Measurements from ENCODE around the gene PTBP1. TPM values are rescaled to one million over a fixed set of nuclear protein-coding genes. Genes with fewer than 3 reads are reported as not detected.

PTBP1 gene
- total RNA-seq, 4 donors from 2014 or later, result 139 to 167 (median 156) TPM

DNA sequence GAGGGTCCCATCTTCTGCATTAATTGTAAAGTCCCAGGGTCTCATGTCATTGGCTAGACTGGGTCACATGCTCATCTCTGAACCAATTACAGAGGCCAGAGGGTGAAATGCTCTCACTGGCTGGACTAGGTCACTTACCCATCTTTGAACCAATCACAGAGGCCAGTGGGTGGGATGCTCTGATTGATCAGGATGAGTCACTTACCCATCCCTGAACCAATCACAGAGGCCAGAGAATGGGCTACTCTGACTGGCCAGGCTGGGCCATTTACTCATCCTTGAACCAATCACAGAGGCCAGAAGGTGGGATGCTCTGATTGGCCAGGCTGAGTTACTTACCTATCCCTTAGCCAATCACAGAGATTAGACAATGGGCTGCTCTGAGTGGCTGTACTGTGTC is 41.0 kb upstream of the PTBP1 start:
- H3K4me3 ChIP-seq, result no peak overlapping the region
- intact Hi-C loops (cut with DNase I), result no loop called here

DNA sequence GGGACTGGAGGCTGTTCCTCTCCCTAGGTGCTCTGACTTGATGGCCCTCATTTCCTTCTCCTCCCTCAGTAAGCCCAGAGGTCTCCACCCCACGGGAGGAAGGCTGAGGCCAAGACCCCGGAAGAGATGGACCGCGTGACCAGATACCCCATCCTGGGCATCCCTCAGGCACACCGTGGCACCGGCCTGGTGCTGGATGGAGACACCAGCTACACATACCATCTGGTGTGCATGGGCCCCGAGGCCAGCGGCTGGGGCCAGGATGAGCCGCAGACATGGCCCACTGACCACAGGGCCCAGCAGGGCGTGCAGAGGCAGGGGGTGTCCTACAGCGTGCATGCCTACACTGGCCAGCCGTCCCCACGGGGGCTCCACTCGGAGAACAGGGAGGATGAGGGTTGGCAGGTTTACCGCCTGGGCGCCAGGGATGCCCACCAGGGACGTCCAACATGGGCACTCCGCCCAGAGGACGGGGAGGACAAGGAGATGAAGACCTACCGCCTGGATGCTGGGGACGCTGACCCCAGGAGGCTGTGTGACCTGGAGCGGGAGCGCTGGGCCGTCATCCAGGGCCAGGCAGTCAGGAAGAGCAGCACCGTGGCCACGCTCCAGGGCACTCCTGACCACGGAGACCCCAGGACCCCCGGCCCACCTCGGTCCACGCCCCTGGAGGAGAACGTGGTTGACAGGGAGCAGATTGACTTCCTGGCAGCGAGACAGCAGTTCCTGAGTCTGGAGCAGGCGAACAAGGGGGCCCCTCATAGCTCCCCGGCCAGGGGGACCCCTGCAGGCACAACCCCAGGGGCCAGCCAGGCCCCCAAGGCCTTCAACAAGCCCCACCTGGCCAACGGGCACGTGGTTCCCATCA is 40.2 kb upstream of the PTBP1 start:
- Histone ChIP-seq H3K4me3 (no peak overlapping the region), H3K27me3 (peaks cover 0 to 16% (median 0%) of the 10 kb centered on the region in 4 donors), H3K36me3 (no peaks in the 10 kb centered on the region), H3K4me1 (peaks cover 0 to 7% (median 0%) of the 10 kb centered on the region in 3 donors), H3K9me3 (peaks cover 0 to 11% (median 8%) of the 10 kb centered on the region in 3 donors), H3K27ac (no peak overlapping the region)
- intact Hi-C loops (cut with DNase I), result no loop called here
- DNase-seq, result no peak
- WGBS, 2 donors, result 80% methylated on average over 1 to 18 of the region's 36 CpGs
- TF ChIP-seq POLR2A (IDR thresholded peaks at IDR 0.05), result no peak
- TF ChIP-seq, protein P1, sequence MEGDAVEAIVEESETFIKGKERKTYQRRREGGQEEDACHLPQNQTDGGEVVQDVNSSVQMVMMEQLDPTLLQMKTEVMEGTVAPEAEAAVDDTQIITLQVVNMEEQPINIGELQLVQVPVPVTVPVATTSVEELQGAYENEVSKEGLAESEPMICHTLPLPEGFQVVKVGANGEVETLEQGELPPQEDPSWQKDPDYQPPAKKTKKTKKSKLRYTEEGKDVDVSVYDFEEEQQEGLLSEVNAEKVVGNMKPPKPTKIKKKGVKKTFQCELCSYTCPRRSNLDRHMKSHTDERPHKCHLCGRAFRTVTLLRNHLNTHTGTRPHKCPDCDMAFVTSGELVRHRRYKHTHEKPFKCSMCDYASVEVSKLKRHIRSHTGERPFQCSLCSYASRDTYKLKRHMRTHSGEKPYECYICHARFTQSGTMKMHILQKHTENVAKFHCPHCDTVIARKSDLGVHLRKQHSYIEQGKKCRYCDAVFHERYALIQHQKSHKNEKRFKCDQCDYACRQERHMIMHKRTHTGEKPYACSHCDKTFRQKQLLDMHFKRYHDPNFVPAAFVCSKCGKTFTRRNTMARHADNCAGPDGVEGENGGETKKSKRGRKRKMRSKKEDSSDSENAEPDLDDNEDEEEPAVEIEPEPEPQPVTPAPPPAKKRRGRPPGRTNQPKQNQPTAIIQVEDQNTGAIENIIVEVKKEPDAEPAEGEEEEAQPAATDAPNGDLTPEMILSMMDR (IDR thresholded peaks at IDR 0.05), result no peak

More for the DNA sequence above, 41.0 kb upstream of the PTBP1 start:
- H3K27me3 ChIP-seq, result peaks cover 0 to 24% (median 0%) of the 10 kb centered on the region in 4 donors
- H3K36me3 ChIP-seq, result no peaks in the 10 kb centered on the region
- TF ChIP-seq, protein P1 (IDR thresholded peaks at IDR 0.05), result no peak
- TF ChIP-seq POLR2A (IDR thresholded peaks at IDR 0.05), result no peak
- no peak for DNase-seq
- H3K27ac ChIP-seq, result no peak overlapping the region
- peaks cover 0 to 11% (median 8%) of the 10 kb centered on the region in 3 donors for H3K9me3 ChIP-seq
- H3K4me1 ChIP-seq, result peaks cover 4 to 16% (median 6%) of the 10 kb centered on the region in 3 donors

DNA sequence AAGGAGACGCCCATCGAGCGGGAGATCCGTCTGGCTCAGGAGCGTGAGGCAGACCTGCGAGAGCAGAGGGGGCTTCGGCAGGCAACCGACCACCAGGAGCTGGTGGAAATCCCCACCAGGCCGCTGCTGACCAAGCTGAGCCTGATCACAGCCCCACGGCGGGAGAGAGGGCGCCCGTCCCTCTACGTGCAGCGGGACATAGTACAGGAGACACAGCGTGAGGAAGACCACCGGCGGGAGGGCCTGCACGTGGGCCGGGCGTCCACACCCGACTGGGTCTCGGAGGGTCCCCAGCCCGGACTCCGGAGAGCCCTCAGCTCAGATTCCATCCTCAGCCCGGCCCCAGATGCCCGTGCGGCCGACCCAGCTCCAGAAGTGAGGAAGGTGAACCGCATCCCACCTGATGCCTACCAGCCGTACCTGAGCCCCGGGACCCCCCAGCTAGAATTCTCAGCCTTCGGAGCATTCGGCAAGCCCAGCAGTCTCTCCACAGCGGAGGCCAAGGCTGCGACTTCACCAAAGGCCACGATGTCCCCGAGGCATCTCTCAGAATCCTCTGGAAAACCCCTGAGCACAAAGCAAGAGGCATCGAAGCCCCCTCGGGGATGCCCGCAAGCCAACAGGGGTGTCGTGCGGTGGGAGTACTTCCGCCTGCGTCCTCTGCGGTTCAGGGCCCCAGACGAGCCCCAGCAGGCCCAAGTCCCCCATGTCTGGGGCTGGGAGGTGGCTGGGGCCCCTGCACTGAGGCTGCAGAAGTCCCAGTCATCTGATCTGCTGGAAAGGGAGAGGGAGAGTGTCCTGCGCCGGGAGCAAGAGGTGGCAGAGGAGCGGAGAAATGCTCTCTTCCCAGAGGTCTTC is 39.2 kb upstream of the PTBP1 start:
- intact Hi-C loops (cut with DNase I), result no loop called here
- no peak overlapping the region for H3K27ac ChIP-seq
- WGBS, 2 donors, result 95 to 96% methylated on average over 12 to 13 of the region's 50 CpGs

DNA sequence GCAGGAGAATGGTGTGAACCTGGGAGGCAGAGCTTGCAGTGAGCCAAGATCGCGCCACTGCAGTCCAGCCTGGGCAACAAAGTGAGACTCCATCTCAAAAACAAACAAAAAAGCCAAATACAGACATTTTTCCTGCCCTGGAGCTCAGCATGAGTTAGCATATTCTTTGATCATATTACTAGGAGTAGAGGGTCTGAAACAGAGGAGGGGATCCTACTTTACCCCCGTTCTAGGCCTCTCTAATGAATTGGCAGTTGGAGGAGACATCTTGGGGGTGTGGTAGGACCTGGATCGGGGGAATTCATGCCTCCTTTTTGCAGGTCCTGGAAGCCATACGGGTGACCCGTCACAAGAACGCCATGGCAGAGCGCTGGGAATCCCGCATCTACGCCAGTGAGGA is 34.1 kb upstream of the PTBP1 start:
- no peak for DNase-seq
- peaks cover 0 to 9% (median 7%) of the 10 kb centered on the region in 3 donors for H3K9me3 ChIP-seq
- no peak overlapping the region for H3K27ac ChIP-seq
- no peak overlapping the region for H3K4me3 ChIP-seq
- peaks cover 0 to 10% (median 0%) of the 10 kb centered on the region in 4 donors for H3K27me3 ChIP-seq
- intact Hi-C loops (cut with DNase I), result loop anchor here (10.0 kb wide), 1 partner anchor 212 kb away; no protein-coding TSS in a partner anchor
- no peaks in the 10 kb centered on the region for H3K4me1 ChIP-seq
- TF ChIP-seq POLR2A (IDR thresholded peaks at IDR 0.05), result no peak
- TF ChIP-seq, protein P1 (IDR thresholded peaks at IDR 0.05), result no peak
- WGBS, 2 donors, result 90 to 92% methylated on average over 2 to 7 of the region's 10 CpGs
- H3K36me3 ChIP-seq, result no peaks in the 10 kb centered on the region

More for the DNA sequence above, 39.2 kb upstream of the PTBP1 start:
- no peak for DNase-seq
- TF ChIP-seq, protein P1 (IDR thresholded peaks at IDR 0.05), result no peak
- no peak for TF ChIP-seq POLR2A (IDR thresholded peaks at IDR 0.05)
- Histone ChIP-seq H3K27me3 (peaks cover 0 to 6% (median 0%) of the 10 kb centered on the region in 4 donors), H3K36me3 (no peaks in the 10 kb centered on the region), H3K9me3 (peaks cover 0 to 11% (median 8%) of the 10 kb centered on the region in 3 donors), H3K4me3 (no peak overlapping the region), H3K4me1 (peaks cover 0 to under 1% (median 0%) of the 10 kb centered on the region in 3 donors)

Measured in esophagus squamous epithelium (tissue), 5 donors.